GM21737 (cell line): ENCODE data around the gene ERFL.

Source experiments
- ATAC-seq: cut with Tn5 transposase; IDR thresholded peaks from one replicate; pipeline ENCODE4 v1.9.1; 2021; ENCODE audit warnings: mild to moderate bottlenecking, moderate library complexity; ENCODE audit not compliant: unreplicated experiment

Gene ERFL

GRCh38 chr19:41901707-41902360 is 26.4 kb downstream of the ERFL start:
- no peak for ATAC-seq

GRCh38 chr19:41898235-41898634 is 30.0 kb downstream of the ERFL start:
- ATAC-seq, result no peak

DNA sequence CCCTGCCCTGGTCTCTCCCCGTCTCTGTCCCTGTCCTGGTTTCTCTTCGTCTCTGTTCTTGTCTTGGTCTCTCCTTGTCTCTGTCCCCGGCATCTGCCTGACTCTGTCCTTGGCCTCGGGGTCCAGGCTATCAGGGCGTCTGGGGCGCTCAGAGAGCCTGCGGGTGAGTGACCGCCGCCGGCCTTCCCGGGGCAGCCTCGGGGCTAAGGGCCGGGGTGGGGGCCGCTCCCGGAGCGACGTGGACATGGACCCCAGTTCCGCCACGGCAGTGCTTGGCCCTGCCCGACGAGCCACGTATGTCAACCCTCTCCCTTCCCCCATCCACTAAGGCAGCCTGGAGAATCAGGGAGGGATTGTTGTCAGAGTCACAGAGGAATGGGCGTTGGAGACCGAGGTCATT is 30.4 kb downstream of the ERFL start:
- no peak for ATAC-seq

DNA sequence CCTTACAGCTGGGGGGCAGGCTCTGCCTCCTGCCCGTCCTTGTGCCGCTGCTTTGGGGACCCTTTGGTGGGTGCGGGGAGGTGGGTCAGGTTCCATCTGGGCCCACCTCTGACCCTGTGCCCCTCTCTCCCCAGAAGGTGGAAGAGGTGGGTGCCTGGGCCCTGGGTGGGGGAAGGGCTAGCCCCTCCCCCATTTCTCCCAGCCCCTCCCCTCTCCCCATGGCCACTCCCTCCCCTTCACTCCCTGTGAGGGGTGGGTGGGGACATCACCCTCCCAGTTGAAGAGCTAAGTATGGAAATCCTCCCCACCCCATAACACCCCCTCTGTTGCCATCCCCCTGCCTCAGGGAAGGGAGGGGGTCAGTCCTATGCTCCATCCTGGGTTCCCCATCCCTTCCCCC is 31.1 kb downstream of the ERFL start:
- ATAC-seq, result no peak

DNA sequence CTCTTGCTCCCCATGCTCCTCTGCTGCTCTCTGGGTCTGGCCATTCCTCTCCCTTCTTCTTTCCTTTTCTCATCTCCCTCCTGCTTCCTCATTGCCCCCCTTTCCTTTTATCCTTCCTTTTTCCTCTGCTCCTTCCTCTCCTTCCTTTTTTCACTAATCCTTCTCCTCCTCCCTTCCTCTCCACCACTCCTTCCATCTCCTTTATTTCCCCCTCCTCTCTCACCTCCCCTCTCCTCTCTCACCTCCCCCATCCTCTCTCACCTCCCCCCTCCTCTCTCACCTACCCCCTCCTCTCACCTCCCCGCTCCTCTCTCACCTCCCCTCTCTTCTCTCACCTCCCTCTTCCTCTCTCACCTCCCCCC is 31.7 kb downstream of the ERFL start:
- no peak for ATAC-seq

DNA sequence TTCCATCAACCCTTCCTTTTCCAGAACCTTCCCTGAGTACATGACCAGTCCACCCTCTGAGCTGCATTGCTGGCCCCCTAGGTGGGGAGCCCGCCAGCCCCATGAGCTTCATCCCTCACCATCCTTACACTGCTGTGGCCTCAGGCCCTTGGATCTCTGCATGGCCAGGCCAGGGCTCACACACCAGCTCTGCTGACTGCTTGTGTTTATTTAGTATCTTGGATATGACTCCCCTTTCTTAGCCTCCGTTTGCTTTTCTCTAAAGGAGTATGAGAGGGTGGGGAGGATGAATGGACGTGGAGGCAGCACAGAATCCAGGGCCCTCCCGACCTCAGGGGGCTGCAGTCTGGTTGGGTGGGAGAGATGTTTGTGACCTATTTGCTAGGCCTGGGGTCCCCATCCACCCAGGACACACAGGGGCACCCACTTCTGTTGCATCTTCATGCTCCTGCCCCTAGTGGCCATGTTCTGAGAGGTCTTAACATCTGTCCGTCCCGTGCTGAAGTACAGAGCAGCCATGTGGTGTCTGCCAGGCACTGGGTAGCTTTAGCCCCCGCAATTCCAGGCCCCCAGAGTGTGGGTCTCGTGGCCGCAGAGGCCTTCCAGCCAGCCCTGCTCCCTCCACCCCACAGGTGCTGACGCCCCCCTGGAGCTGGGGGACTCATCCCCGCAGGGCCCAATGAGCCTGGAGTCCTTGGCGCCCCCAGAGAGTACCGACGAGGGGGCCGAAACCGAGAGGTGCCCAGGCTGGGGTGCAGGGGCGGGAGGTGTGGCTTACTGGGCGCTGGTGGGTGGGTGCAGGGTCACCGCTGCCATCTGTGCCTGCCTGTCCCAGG is 32.3 kb downstream of the ERFL start:
- no peak for ATAC-seq

- ATAC-seq, result no peak
Observed at GRCh38 chr19:41894350-41894749, 33.9 kb downstream of the ERFL start.

GRCh38 chr19:41893899-41894298 is 34.4 kb downstream of the ERFL start:
- no peak for ATAC-seq

GRCh38 chr19:41892173-41892902 is 35.9 kb downstream of the ERFL start:
- ATAC-seq, result no peak

- no peak for ATAC-seq
Observed at GRCh38 chr19:41890936-41891335, 37.3 kb downstream of the ERFL start.

DNA sequence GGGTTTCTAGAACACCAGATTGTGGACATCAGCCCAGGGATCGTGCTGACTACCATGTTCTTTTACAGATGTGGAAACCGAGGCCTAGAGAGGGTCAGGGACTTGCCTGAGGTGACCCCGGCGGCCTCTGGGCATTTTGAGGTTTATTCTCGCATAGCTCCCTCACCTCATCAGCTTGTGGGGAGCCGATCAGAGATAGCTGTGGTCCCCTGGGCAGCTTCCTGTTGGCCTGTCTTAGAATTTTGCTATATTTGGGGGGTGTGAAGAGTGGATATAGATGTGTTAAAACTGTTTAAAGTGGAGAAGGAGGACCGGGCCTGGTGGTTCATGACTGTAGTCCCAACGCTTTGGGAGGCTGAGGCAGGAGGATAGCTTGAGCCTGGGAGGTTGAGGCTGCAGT is 38.4 kb downstream of the ERFL start:
- no peak for ATAC-seq

- ATAC-seq, result no peak
Observed at GRCh38 chr19:41888926-41889325, 39.3 kb downstream of the ERFL start.

DNA sequence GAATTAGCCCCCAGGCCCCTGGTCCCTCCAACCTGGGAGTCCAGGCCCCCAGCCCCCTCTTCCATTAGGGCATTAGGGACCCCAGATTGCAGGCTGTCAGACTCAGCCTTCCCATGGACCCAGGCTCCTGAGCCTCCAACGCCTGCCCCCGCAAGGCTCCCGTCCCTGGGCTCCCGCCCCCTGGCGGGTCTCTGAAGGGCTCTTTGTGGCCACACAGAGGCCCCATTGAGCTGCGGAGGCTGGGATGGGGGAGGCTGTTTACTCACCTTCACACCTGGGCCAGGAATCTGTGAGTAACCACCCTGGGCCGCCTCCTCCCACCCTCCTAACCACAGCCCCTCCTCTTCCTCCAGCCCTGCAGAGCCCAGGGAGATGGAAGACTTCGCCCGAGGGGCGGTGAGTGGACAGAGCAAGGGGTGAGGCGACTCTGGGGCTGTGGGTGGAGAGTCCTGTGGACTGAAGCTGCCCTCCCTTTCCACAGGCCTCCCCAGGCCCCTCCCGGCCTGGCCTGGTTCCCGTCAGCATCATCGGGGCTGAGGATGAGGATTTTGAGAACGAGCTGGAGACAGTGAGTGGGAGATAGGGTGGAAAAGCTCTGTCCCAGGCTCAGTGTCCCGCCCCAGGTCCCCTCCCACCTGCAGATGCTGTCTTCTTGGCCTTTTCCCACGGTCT is 40.4 kb downstream of the ERFL start:
- ATAC-seq, result no peak

GRCh38 chr19:41886761-41887710 is 41.2 kb downstream of the ERFL start:
- ATAC-seq, result no peak

GRCh38 chr19:41883821-41884733 is 44.2 kb downstream of the ERFL start:
- peak; percentile 62 for ATAC-seq

- no peak for ATAC-seq
Observed at GRCh38 chr19:41883463-41883820, 44.8 kb downstream of the ERFL start.

DNA sequence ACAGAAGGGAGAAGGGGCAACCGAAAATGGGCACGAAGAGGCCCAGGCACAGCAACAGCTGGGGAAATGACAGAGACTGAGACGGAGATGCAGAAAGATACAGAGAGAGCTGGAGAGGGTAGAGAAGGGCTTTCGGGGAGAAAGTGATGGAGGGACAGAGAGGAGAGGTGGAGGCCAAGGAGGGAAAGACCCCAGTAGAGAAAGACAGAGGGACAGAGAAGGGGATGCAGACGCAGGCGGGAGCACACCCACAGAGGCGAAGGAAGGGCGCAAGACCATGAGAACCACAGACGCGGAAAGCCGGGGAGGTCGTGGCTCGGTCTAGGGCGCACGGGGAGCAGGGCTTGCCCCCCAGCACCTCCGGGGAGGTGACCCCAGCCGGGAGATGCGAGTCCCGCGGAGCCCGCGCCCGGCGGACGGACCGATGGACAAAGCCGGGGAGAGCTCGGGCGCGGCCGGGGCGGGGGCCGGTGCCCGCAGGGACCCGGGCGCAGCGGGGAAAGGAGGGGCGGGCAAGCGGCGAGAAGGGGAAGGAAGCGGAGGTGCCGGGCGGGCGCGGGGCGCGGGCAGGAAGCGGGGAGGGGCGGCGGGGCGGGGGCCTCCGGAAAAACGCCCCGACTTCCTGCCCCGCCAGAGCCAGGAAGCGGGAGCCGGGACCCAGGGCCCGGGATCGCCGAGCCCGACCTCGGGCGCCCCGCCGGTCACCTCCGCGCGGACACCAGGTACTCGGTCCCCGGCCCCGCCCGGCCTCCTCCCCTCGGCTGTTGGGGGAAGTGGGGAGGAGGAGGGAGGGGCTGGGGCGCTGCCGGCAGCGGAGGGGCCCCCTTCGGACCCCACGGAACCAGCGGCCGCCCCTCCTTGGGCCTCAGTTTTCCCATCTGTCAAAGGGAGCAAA is 45.4 kb downstream of the ERFL start, which contains the start of gene ARHGEF1:
Gene ARHGEF1 (plus strand): TSS at position 617 of the 895 bp plus-strand sequence. CDS start 4,899 bp downstream, outside the sequence.
- ATAC-seq, result no peak

DNA sequence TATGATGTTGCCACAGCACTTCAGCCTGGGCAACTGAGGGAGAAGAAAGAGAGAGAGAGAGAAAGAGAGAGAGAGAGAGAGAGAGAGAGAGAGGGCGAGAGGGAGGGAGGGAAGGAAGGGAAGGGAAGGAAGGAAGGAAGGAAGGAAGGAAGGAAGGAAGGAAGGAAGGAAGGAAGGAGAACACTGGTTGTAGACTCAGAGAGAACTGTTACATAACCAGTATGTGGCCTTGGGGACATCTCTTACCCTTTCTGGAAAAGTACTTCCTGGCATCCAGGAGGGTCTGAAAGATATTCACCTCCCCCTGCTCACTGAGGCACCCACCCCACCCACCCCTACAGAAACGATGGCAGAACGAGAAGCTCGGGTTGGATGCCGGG is 47.9 kb downstream of the ERFL start:
- ATAC-seq, result no peak
